ACC112 (cell line): ENCODE measurements around the gene CXCL6.
A peak's percentile ranks its signal among the peaks of the same experiment; 100 is the strongest.

ENCODE experiments used
- H2AFZ ChIP-seq: fragments of 200-600 bp; sonication (generic); one replicate; pipeline ENCODE4 v1.6.0; 2017; ENCODE audit warnings: antibody characterized with exemption, low read length; ENCODE audit not compliant: unreplicated experiment
- H3K27ac ChIP-seq: fragments of 200-600 bp; sonication (generic); 2 replicates; pipeline ENCODE4 v1.5.1; 2014; ENCODE audit warnings: low read depth, mild to moderate bottlenecking, antibody characterized with exemption, low read length, moderate library complexity
- H3K27me3 ChIP-seq: fragments of 200-600 bp; sonication (generic); 2 replicates; pipeline ENCODE4 v1.6.1; 2014; ENCODE audit warnings: mild to moderate bottlenecking, antibody characterized with exemption, low read length, moderate library complexity, mixed read lengths; ENCODE audit not compliant: insufficient read depth
- H3K36me3 ChIP-seq: fragments of 200-600 bp; sonication (generic); 2 replicates; pipeline ENCODE4 v1.6.1; 2016; ENCODE audit warnings: mild to moderate bottlenecking, antibody characterized with exemption, low read length, moderate library complexity, mixed read lengths; ENCODE audit not compliant: insufficient read depth
- H3K4me1 ChIP-seq: fragments of 200-600 bp; sonication (generic); one replicate; pipeline ENCODE4 v1.6.1; 2016; ENCODE audit warnings: low read length, mixed read lengths; ENCODE audit not compliant: insufficient read depth, unreplicated experiment, control insufficient read depth
- H3K4me3 ChIP-seq: fragments of 200-600 bp; sonication (generic); 2 replicates; pipeline ENCODE4 v1.5.1; 2014; ENCODE audit warnings: mild to moderate bottlenecking, low read depth, low read length
- H3K79me2 ChIP-seq: fragments of 200-600 bp; sonication (generic); one replicate; pipeline ENCODE4 v1.6.0; 2016; ENCODE audit warnings: low read length; ENCODE audit not compliant: control insufficient read depth, unreplicated experiment, insufficient read depth

The CXCL6 gene

DNA sequence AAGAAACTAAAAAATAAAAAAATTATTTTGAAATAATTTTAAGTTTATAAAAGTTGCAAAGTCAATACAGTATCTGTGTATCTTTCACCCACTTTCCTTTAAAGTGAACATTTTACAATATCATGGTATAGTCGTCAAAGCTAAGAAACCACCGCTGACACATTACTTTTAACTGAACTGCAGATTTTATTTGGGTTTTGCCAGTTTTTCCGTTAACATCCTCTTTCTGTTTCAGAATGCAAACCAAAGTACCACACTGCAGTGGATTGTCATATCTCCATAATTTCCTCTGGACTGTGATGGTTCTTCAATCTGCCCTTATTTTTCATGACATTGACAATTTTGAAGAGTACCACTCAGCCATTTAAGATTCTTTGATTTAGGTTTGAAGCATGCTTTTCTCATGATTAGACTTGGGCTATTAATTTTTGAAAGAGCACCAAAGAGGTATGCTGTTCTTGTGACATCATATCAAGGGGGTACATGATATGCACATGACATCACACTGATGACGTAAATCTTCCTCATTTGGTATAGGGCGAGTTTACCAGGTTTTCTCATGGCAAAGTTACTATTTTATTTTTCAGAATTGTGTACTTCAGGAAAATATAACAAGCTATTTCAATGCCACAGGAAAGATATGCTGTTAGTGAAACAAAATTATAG lies 29.1 kb downstream of the CXCL6 start:
- H3K4me1 ChIP-seq: peaks cover 27% of the 10 kb centered on the region
- H3K79me2 ChIP-seq: no peaks in the 10 kb centered on the region
- no peak overlapping the region for H3K27ac ChIP-seq
- H3K4me3 ChIP-seq: no peak overlapping the region
- no peaks in the 10 kb centered on the region for H3K27me3 ChIP-seq
- no peak overlapping the region for H2AFZ ChIP-seq
- H3K36me3 ChIP-seq: no peaks in the 10 kb centered on the region

DNA sequence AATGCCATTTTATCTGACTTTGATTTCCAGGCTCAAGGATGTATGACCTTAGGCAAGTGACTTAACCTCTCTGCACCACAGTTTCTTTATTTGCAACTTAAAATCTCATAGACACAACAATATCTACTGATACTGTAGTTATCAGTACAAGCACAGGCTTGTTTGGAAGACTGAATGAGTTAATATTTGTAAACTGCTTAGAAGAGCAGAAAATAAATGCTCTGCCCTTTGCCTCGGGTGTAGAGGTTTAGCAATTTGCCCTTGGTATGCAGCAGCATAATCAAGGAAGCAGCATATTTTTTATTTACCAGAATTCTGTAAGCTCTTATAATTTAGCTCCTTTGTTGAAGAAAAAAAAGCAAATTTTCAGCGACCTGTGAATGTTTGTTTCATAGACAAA lies 29.8 kb downstream of the CXCL6 start:
- Histone ChIP-seq H3K4me1 (peaks cover 27% of the 10 kb centered on the region), H3K4me3 (no peak overlapping the region), H3K79me2 (no peaks in the 10 kb centered on the region), H3K36me3 (no peaks in the 10 kb centered on the region), H3K27me3 (no peaks in the 10 kb centered on the region), H3K27ac (no peak overlapping the region), H2AFZ (no peak overlapping the region)

DNA sequence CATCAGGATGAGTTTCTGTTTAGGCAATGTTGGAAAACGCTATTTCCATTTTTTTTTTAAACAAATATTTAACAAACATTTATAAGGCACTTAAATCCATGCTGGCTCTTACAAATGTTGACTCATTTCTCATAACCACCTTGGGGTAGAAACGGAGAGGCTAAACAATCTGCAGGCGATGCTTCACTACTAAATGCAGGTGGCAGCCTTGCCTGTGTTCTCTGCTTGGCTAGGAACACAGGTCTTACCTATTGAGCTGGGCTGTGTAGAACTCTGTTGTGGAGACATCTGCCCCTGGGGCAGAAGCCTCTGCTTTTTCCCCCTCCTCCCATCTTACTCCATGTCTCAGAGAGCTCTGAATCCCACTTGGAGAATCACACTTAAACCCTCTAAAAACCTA lies 31.3 kb downstream of the CXCL6 start:
- H3K4me1 ChIP-seq: peaks cover 21% of the 10 kb centered on the region
- no peak overlapping the region for H2AFZ ChIP-seq
- H3K4me3 ChIP-seq: no peak overlapping the region
- no peaks in the 10 kb centered on the region for H3K36me3 ChIP-seq
- no peaks in the 10 kb centered on the region for H3K79me2 ChIP-seq
- H3K27ac ChIP-seq: no peak overlapping the region
- H3K27me3 ChIP-seq: no peaks in the 10 kb centered on the region

DNA sequence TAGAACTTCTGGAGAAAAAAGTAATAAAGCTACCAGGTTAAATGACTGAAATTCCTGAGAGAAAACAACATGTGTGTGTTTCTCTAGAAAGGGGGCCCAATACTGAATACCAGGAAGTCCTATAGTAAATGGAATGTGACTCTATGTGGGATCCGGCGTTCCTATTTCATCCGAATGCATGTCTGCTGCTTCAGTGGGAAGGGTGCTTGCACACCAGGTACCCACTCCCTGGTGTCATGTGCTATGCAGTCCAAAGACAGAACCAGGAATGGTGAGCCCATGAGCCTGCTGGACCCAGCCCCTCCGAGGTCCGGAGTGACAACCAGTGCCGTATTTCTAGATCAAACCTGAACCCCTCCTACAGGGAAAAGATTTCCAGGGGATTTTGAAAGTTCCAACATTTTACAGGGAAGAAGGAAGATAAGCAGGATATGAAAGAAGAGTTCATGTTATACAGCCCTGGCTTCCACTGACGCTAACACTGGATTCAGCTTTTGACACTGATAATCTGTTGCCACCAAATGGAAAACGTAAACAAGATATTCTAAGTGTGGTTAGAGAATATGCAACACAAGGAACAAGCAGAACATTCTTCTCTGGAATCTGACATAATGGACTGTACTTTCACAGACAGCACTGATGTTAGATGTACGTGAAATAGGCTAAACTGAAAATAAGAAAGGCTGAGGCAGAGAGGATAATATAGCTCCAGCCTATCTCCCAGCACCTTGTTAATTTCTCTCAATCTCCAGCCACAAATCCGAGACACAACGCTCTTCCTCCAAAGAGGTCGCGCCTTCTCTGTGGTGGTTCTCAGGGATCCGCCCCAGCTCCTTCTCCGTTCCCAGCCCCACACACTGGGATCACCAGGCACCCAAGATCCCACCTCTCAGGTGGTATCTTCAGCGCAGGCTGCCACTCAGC lies 32.0 kb downstream of the CXCL6 start:
- H3K36me3 ChIP-seq: no peaks in the 10 kb centered on the region
- peak overlapping the region; percentile 38 for H2AFZ ChIP-seq
- peaks cover 20% of the 10 kb centered on the region for H3K4me1 ChIP-seq
- no peaks in the 10 kb centered on the region for H3K27me3 ChIP-seq
- H3K4me3 ChIP-seq: peak overlapping the region; percentile 81
- H3K27ac ChIP-seq: peak overlapping the region; percentile 55
- H3K79me2 ChIP-seq: no peaks in the 10 kb centered on the region

DNA sequence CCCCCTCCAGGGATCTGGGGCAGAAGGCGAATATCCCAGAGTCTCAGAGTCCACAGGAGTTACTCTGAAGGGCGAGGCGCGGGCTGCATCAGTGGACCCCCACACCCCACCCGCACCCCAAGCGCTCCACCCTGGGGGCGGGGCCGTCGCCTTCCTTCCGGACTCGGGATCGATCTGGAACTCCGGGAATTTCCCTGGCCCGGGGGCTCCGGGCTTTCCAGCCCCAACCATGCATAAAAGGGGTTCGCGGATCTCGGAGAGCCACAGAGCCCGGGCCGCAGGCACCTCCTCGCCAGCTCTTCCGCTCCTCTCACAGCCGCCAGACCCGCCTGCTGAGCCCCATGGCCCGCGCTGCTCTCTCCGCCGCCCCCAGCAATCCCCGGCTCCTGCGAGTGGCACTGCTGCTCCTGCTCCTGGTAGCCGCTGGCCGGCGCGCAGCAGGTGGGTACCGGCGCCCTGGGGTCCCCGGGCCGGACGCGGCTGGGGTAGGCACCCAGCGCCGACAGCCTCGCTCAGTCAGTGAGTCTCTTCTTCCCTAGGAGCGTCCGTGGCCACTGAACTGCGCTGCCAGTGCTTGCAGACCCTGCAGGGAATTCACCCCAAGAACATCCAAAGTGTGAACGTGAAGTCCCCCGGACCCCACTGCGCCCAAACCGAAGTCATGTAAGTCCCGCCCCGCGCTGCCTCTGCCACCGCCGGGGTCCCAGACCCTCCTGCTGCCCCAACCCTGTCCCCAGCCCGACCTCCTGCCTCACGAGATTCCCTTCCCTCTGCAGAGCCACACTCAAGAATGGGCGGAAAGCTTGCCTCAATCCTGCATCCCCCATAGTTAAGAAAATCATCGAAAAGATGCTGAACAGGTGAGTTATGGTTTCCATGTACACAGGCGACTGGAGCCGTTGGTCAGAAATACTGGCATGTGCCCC lies 32.9 kb downstream of the CXCL6 start, which contains the start of gene CXCL1:
TSS of gene CXCL1 (plus strand) at position 264 of the 926 bp plus-strand sequence. CDS start at position 342, 78 bp downstream.
- H3K4me3 ChIP-seq: peak within 1 kb of the TSS; percentile 81
- H3K27ac ChIP-seq: peak within 1 kb of the TSS; percentile 55
- no peaks in the 10 kb centered on the region for H3K27me3 ChIP-seq
- H3K4me1 ChIP-seq: peaks cover 21% of the 10 kb centered on the region
- no peaks in the 10 kb centered on the region for H3K36me3 ChIP-seq
- peak within 1 kb of the TSS; percentile 38 for H2AFZ ChIP-seq
- no peaks in the 10 kb centered on the region for H3K79me2 ChIP-seq

DNA sequence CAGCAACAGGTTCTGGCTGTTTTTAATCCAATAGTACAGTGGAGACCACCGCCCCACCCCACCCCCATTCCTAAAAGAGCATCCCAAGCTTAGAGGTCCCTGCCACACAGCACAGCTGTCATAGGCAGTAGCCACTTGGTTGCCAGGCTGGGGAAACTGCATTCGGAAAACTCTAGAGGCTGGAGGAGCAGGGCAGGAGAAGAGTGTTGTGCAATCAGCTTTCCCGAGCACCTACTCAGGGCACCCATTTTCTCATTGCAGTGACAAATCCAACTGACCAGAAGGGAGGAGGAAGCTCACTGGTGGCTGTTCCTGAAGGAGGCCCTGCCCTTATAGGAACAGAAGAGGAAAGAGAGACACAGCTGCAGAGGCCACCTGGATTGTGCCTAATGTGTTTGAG lies 33.8 kb downstream of the CXCL6 start:
- peaks cover 27% of the 10 kb centered on the region for H3K4me1 ChIP-seq
- H3K36me3 ChIP-seq: no peaks in the 10 kb centered on the region
- H2AFZ ChIP-seq: no peak overlapping the region
- H3K4me3 ChIP-seq: peak overlapping the region; percentile 81
- H3K27ac ChIP-seq: peak overlapping the region; percentile 55
- H3K27me3 ChIP-seq: no peaks in the 10 kb centered on the region
- H3K79me2 ChIP-seq: no peaks in the 10 kb centered on the region

DNA sequence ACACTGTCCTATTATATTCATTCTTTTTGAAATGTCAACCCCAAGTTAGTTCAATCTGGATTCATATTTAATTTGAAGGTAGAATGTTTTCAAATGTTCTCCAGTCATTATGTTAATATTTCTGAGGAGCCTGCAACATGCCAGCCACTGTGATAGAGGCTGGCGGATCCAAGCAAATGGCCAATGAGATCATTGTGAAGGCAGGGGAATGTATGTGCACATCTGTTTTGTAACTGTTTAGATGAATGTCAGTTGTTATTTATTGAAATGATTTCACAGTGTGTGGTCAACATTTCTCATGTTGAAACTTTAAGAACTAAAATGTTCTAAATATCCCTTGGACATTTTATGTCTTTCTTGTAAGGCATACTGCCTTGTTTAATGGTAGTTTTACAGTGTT lies 34.3 kb downstream of the CXCL6 start:
- Histone ChIP-seq H3K27me3 (no peaks in the 10 kb centered on the region), H2AFZ (no peak overlapping the region), H3K27ac (peak overlapping the region; percentile 55), H3K4me3 (peak overlapping the region; percentile 81), H3K4me1 (peaks cover 32% of the 10 kb centered on the region), H3K79me2 (no peaks in the 10 kb centered on the region), H3K36me3 (no peaks in the 10 kb centered on the region)

DNA sequence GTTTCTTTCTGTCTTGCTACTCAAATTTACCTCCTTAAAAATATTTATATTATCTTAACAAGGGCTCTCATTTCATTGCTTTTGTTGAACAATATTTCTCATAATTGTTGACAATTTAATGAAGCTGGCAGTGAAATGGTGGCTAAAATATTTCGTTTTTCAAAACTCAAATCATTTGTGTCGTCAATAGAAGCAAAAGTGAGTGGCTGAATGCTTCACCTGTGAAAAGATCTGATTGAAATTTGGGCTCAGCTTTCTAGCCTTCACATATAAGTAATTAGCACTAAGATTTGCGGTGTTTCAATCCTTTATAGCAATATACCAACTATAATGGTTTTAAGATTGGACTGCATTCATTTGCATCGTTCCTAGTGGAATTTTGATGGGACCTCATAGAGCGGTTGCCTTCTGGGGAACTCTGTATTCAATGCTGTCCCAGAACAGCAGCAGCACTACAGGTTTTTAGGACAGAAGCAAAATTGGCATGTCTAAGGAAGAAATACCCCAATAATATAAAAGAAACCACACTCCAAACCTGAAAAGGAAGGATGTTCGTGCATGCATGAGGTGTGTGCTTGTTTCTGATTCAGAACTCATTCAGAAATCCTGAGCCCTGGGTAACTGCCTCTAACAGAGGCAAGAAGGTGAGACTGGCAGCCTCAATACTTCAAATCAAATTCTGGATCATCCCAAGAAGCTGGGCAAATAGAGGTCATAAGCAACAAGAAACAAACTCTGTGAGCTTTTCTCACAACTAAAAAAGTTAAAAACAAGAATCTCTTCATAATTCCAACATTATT lies 35.2 kb downstream of the CXCL6 start:
- H3K4me3 ChIP-seq: peak overlapping the region; percentile 81
- H3K27ac ChIP-seq: peak overlapping the region; percentile 55
- no peaks in the 10 kb centered on the region for H3K79me2 ChIP-seq
- no peaks in the 10 kb centered on the region for H3K27me3 ChIP-seq
- H3K4me1 ChIP-seq: peaks cover 32% of the 10 kb centered on the region
- no peak overlapping the region for H2AFZ ChIP-seq
- H3K36me3 ChIP-seq: no peaks in the 10 kb centered on the region

DNA sequence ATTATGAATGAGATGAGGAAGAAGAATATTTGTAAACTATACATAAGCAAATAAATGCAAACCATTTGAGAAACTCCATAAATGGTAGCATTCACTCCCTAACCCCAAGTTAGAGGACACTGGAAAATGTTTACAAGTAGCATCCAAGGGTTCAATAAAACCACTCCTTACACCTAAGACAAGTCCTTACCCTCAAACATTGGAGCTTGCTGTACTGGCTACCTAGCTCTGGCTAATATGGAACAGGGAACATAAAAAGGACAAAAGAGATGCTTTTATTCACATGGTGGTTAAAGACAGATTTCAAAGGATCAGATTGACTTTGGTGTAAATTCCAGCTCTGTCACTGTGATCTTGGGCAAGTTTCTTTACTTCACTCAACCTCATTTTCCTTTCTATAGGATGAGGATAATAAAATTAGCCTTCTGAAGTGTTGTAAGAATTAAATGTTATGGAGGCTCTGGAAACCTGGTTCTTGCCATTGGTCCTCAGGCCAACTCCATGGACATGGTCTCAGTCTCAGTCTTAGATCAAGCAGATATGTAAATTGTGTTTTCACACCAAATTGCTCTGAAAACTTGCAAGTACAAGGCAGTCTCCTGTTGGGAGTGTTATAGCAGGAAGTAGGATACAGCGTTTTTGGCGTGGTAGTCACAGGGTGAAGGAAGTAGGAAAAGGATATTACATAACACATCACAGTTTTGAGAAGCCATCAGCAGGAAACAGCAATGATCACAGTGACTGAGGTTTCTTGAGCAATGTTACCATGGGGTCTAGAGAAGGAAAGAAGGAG lies 36.0 kb downstream of the CXCL6 start:
- H3K4me1 ChIP-seq: peaks cover 32% of the 10 kb centered on the region
- H2AFZ ChIP-seq: no peak overlapping the region
- no peaks in the 10 kb centered on the region for H3K27me3 ChIP-seq
- H3K4me3 ChIP-seq: peak overlapping the region; percentile 81; the same call in 1 of the 2 replicates
- no peaks in the 10 kb centered on the region for H3K36me3 ChIP-seq
- no peaks in the 10 kb centered on the region for H3K79me2 ChIP-seq
- peak overlapping the region; percentile 55 for H3K27ac ChIP-seq
